Mesenchymal stem cell (in vitro differentiated cells and primary cell): Measurements from ENCODE around the gene ANO6.

Experiments used
- DNase-seq: peaks from one replicate; pipeline ENCODE4 v3.0.0-alpha.2; 2013
- H2AFZ ChIP-seq: one replicate; pipeline ENCODE4 v1.6.1; 2013; ENCODE audit warnings: low read depth, mild to moderate bottlenecking, control low read depth, inconsistent platforms, low read length, moderate library complexity
- H2AK5ac ChIP-seq: 2 replicates; pipeline ENCODE4 v1.6.1; 2013; ENCODE audit warnings: low read length, moderate library complexity, mild to moderate bottlenecking, inconsistent platforms; ENCODE audit not compliant: severe bottlenecking
- H2BK120ac ChIP-seq: one replicate; pipeline ENCODE4 v1.6.1; 2013; ENCODE audit warnings: low read depth, mild to moderate bottlenecking, inconsistent platforms, low read length, moderate library complexity
- H2BK12ac ChIP-seq, 2 experiments: one replicate each; pipeline ENCODE4 v1.6.1; 2013; ENCODE audit warnings: inconsistent platforms in 2 of 2, low read length in 2 of 2, mild to moderate bottlenecking in 2 of 2, moderate library complexity in 2 of 2, control low read depth in 1 of 2
- H2BK15ac ChIP-seq: one replicate; pipeline ENCODE4 v1.6.1; 2013; ENCODE audit warnings: mild to moderate bottlenecking, low read depth, inconsistent platforms; ENCODE audit not compliant: poor library complexity, severe bottlenecking
- H2BK5ac ChIP-seq: 2 replicates; pipeline ENCODE4 v1.6.1; 2013; ENCODE audit warnings: low read depth, mild to moderate bottlenecking, low read length, control low read depth, inconsistent platforms; ENCODE audit not compliant: poor library complexity, severe bottlenecking
- H3K14ac ChIP-seq, 2 experiments: one replicate each; pipeline ENCODE4 v1.6.1; 2013; ENCODE audit warnings: inconsistent platforms in 2 of 2, low read length in 2 of 2, control low read depth in 1 of 2, mild to moderate bottlenecking in 1 of 2, moderate library complexity in 1 of 2
- H3K18ac ChIP-seq, 2 experiments: one replicate each; pipeline ENCODE4 v1.6.1; 2013; ENCODE audit warnings: inconsistent platforms in 2 of 2, low read length in 2 of 2, control low read depth in 1 of 2, low read depth in 1 of 2, mild to moderate bottlenecking in 1 of 2
- H3K23ac ChIP-seq, 2 experiments: one replicate each; pipeline ENCODE4 v1.6.1; 2013; ENCODE audit warnings: inconsistent platforms in 2 of 2, low read length in 2 of 2, mild to moderate bottlenecking in 2 of 2, moderate library complexity in 2 of 2, control low read depth in 1 of 2
- H3K27ac ChIP-seq: 2 replicates; pipeline ENCODE4 v1.5.1; 2013; ENCODE audit warnings: mild to moderate bottlenecking, moderate library complexity, low read length, control low read depth, inconsistent platforms; ENCODE audit not compliant: poor library complexity, severe bottlenecking
- H3K27me3 ChIP-seq, 2 experiments: 2 replicates each; pipeline versions ENCODE4 v1.6.1 to v1.7.0; 2013; ENCODE audit warnings: low read length in 2 of 2, mild to moderate bottlenecking in 2 of 2, moderate library complexity in 2 of 2, control low read depth in 1 of 2, inconsistent platforms in 1 of 2; ENCODE audit not compliant: control insufficient read depth in 1 of 2, insufficient read depth in 1 of 2
- H3K36me3 ChIP-seq, 2 experiments: 2 replicates each; pipeline versions ENCODE4 v1.6.1 to v1.7.0; 2013; ENCODE audit warnings: low read length in 2 of 2, control low read depth in 1 of 2, inconsistent platforms in 1 of 2, low read depth in 1 of 2, mild to moderate bottlenecking in 1 of 2; ENCODE audit not compliant: insufficient read depth in 2 of 2, control insufficient read depth in 1 of 2
- H3K4ac ChIP-seq, 2 experiments: one replicate each; pipeline ENCODE4 v1.6.1; 2013; ENCODE audit warnings: inconsistent platforms in 2 of 2, low read length in 2 of 2, mild to moderate bottlenecking in 2 of 2, moderate library complexity in 2 of 2, control low read depth in 1 of 2, low read depth in 1 of 2
- H3K4me1 ChIP-seq: 2 replicates; pipeline ENCODE4 v1.6.1; 2013; ENCODE audit warnings: low read depth, low read length, control low read depth; ENCODE audit not compliant: control insufficient read depth, insufficient read depth
- H3K4me2 ChIP-seq: 2 replicates; pipeline ENCODE4 v1.6.1; 2013; ENCODE audit warnings: low read length, mild to moderate bottlenecking, inconsistent platforms; ENCODE audit not compliant: poor library complexity, severe bottlenecking
- H3K4me3 ChIP-seq, 2 experiments: 2 replicates each; pipeline versions ENCODE4 v1.5.1 to v1.7.0; 2013; ENCODE audit warnings: low read length in 2 of 2, mild to moderate bottlenecking in 2 of 2, control low read depth in 1 of 2, low read depth in 1 of 2; ENCODE audit not compliant: insufficient read depth in 1 of 2
- H3K79me1 ChIP-seq: replicated peaks from 2 replicates; pipeline ENCODE4 v1.6.1; 2013; ENCODE audit warnings: mild to moderate bottlenecking, control low read depth, low read length, inconsistent platforms; ENCODE audit not compliant: poor library complexity, severe bottlenecking
- H3K9ac ChIP-seq: 2 replicates; pipeline ENCODE4 v1.7.0; 2013; ENCODE audit warnings: mild to moderate bottlenecking, low read length, moderate library complexity
- H3K9me3 ChIP-seq: 2 replicates; pipeline ENCODE4 v1.7.0; 2013; ENCODE audit warnings: mild to moderate bottlenecking, low read length; ENCODE audit not compliant: control insufficient read depth
- H4K8ac ChIP-seq: one replicate; pipeline ENCODE4 v1.6.1; 2013; ENCODE audit warnings: inconsistent platforms, mild to moderate bottlenecking, low read length, moderate library complexity
- H4K91ac ChIP-seq: one replicate; pipeline ENCODE4 v1.6.1; 2013; ENCODE audit warnings: mild to moderate bottlenecking, low read length, inconsistent platforms
- WGBS: methylation state at CpG from one replicate; pipeline ENCODE4 v1.1.7; 2013; ENCODE audit warnings: mixed read lengths; 5-methylcytosine and 5-hydroxymethylcytosine counted together

Gene ANO6

DNA sequence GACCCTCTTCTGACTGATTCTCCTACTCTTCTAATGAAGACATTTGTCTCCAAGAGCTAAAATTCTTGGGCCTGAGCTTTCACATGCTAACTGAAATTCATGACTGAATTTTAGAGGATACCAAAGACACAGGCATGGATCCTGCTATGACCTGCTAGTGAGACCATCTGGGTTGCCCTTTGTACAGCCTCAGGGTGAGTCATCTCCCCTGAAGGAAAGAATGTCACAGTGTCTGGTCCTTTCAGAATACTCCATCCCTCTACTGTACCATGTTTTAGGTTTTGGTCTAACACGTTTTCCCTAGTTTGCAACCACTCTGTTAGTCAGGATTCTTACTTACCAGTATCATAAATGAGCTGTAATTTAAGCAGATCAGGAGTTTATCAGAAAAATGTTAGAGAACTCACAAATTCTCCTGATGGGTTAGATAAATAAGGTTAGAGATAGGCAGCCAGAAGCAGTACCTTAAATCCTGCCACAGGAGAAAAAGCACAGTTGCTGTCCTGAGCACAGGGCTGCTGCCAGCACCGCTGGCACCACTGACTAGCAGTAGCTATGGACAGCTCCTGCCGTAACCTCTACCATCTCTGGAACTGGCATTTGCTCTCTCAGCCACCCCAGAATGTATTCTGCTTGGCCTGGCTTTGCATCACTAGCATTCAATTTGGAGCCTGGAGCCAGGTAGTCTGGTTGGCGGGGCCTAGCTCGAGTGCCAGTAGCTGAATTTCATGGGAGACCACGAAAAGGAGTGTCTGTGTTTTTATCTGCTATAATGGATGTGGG, 127.6 kb downstream of the ANO6 start:
- Histone ChIP-seq H3K14ac (peak overlapping the region in 1 of 2 experiments; percentile 65), H3K27me3 (no peaks in the 10 kb centered on the region), H3K9me3 (no peaks in the 10 kb centered on the region), H2BK15ac (no peak overlapping the region), H3K36me3 (peaks cover 0 to 22% of the 10 kb centered on the region in 2 experiments), H3K9ac (no peak overlapping the region), H2BK5ac (no peak overlapping the region), H3K4ac (no peak overlapping the region), H4K8ac (no peak overlapping the region), H3K18ac (peak overlapping the region in 1 of 2 experiments; percentile 66), H3K4me3 (no peak overlapping the region), H3K27ac (no peak overlapping the region), H3K79me1 (peaks cover 27% of the 10 kb centered on the region), H4K91ac (no peak overlapping the region), H2AK5ac (no peak overlapping the region), H2BK12ac (peak overlapping the region in 1 of 2 experiments; percentile 78), H2AFZ (no peak overlapping the region), H3K4me2 (no peak overlapping the region), H3K4me1 (peaks cover 4% of the 10 kb centered on the region), H2BK120ac (no peak overlapping the region), H3K23ac (no peak overlapping the region)
- DNase-seq = peak; percentile 73
- WGBS = 91% methylated on average over 5 of the region's 6 CpGs

DNA sequence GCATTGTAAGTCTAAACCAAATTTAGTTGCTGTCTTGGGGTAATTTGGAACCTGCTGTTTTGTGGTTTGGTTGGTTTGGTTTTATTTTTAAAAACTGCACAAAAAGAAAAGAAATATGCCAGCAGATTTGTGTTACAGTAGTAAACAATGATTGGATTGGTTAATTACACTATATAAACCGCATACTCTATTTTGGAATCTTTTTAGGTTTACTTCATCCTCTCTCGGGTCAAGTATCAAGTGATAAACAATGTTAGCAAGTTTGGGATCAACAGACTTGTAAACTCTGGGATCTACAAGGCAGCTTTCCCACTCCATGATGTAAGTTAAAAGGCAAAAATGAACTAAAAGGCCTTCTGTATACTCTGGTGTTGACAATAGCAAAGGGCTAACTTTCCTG, 132.4 kb downstream of the ANO6 start:
- peaks cover 12 to 56% of the 10 kb centered on the region in 2 experiments for H3K36me3 ChIP-seq
- no peak overlapping the region for H3K9ac ChIP-seq
- H3K4me2 ChIP-seq = no peak overlapping the region
- H2AFZ ChIP-seq = no peak overlapping the region
- H4K91ac ChIP-seq = no peak overlapping the region
- H3K18ac ChIP-seq = no peak overlapping the region
- H3K4ac ChIP-seq = no peak overlapping the region
- no peak overlapping the region for H2BK5ac ChIP-seq
- H2AK5ac ChIP-seq = no peak overlapping the region
- H3K23ac ChIP-seq = no peak overlapping the region
- no peak overlapping the region for H3K14ac ChIP-seq
- no peak overlapping the region for H3K27ac ChIP-seq
- no peak for DNase-seq
- no peak overlapping the region for H2BK12ac ChIP-seq
- no peak overlapping the region for H2BK120ac ChIP-seq
- no peaks in the 10 kb centered on the region for H3K9me3 ChIP-seq
- H3K27me3 ChIP-seq = no peaks in the 10 kb centered on the region
- WGBS = 100% methylated on average over 1 of the region's 2 CpGs
- no peak overlapping the region for H2BK15ac ChIP-seq
- H3K4me1 ChIP-seq = peaks cover 2% of the 10 kb centered on the region
- H3K79me1 ChIP-seq = peaks cover 17% of the 10 kb centered on the region
- no peak overlapping the region for H4K8ac ChIP-seq
- no peak overlapping the region for H3K4me3 ChIP-seq

DNA sequence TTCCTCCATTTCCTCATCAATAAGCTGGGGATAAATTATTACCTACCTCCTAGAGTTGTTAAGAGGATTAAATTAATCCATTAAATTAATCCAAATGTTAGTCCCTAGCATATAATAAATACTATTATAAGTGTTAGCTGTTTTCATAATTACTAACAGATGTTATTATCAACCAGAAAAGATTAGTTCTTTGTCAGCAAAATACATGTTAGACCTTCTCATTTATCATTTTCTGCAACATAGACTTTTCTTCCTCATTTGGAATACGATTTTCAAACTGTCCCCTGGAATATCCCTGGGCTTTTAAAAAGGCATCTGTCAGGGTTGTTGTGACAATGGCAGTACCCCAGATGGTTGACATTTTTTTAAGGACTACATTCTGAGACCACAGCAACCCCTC, 133.1 kb downstream of the ANO6 start:
- Histone ChIP-seq H2BK12ac (no peak overlapping the region), H2BK5ac (no peak overlapping the region), H3K36me3 (peaks cover 12 to 62% of the 10 kb centered on the region in 2 experiments), H3K4me2 (no peak overlapping the region), H2AK5ac (no peak overlapping the region), H3K9me3 (no peaks in the 10 kb centered on the region), H2BK15ac (no peak overlapping the region), H3K27ac (no peak overlapping the region), H3K79me1 (peaks cover 16% of the 10 kb centered on the region), H3K27me3 (no peaks in the 10 kb centered on the region), H3K14ac (no peak overlapping the region), H3K4me3 (no peak overlapping the region), H3K23ac (no peak overlapping the region), H3K4me1 (no peaks in the 10 kb centered on the region), H4K8ac (no peak overlapping the region), H3K18ac (no peak overlapping the region), H2BK120ac (no peak overlapping the region), H2AFZ (no peak overlapping the region), H3K9ac (no peak overlapping the region), H4K91ac (no peak overlapping the region), H3K4ac (no peak overlapping the region)
- 88% methylated on average over 1 of the region's 1 CpG for WGBS
- no peak for DNase-seq

DNA sequence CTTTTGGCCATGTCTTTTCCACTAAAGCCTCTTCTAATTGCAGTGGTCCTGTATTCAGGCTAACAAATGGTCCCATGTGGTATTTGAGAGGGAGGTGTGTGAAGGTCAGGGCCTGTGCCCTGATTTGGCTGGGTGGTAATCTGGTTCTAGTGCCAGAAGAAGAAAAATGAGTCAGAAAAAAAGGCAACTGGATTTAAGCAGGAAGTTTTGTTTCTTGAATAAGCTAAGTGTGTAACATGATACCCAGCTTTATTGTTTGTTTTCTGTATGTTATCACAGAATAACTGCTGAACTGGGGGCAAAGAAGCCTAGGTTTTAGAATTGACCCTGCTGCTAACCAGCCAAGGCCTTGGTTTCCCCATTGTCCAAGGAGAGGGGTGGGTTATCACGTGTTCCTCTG, 134.0 kb downstream of the ANO6 start:
- WGBS = no CpG with 5 or more reads among the region's 1 CpG
- peaks cover 12 to 63% of the 10 kb centered on the region in 2 experiments for H3K36me3 ChIP-seq

More for the DNA sequence above, 134.0 kb downstream of the ANO6 start:
- no peak overlapping the region for H2BK12ac ChIP-seq
- H3K14ac ChIP-seq = no peak overlapping the region
- H3K9me3 ChIP-seq = no peaks in the 10 kb centered on the region
- no peak overlapping the region for H2BK15ac ChIP-seq
- H3K27me3 ChIP-seq = no peaks in the 10 kb centered on the region
- H3K27ac ChIP-seq = no peak overlapping the region
- peaks cover 2% of the 10 kb centered on the region for H3K4me1 ChIP-seq
- H2AK5ac ChIP-seq = no peak overlapping the region
- H3K4me3 ChIP-seq = peak overlapping the region in 1 of 2 experiments; percentile 29
- no peak overlapping the region for H3K4ac ChIP-seq
- H4K91ac ChIP-seq = no peak overlapping the region
- peaks cover 11% of the 10 kb centered on the region for H3K79me1 ChIP-seq
- no peak for DNase-seq
- no peak overlapping the region for H2AFZ ChIP-seq
- no peak overlapping the region for H2BK5ac ChIP-seq
- no peak overlapping the region for H3K9ac ChIP-seq
- H2BK120ac ChIP-seq = no peak overlapping the region
- H3K4me2 ChIP-seq = no peak overlapping the region
- no peak overlapping the region for H4K8ac ChIP-seq
- H3K18ac ChIP-seq = no peak overlapping the region
- H3K23ac ChIP-seq = no peak overlapping the region
